ENCODE results near the gene PARD3.
"Not testable (repeated sequence)": the region's sequence is repeated elsewhere in the genome, so short reads cannot be mapped to it uniquely, and the experiment has no call there.

PARD3 gene

DNA sequence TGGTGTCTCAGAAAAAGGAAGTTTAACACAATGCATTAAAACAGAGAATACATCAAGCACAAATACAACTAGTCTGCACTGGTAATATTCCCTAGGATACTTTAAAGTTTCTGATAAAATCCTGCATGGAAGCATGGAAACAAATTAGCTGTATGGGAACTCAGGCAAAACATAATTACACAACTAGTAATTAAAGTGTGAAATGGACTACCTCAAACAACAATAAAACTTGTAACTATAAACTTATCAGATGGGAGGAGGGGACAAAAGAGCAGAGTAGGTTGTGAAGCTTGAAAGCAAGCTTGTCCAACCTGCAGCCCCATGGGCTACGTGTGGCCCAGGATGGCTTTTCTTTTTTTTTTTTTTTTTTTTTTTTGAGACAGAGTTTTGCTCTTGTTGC is 98.9 kb downstream of the PARD3 start:
- no peak for DNase-seq (ENCODE audit: low read depth in 2 of 2)

GRCh38 chr10:34715511-34716187 is 99.4 kb downstream of the PARD3 start:
- DNase-seq (ENCODE audit: low read depth in 2 of 2) = no peak

- no peak for DNase-seq (ENCODE audit: low read depth in 2 of 2)
These were observed 101.2 kb downstream of the PARD3 start for GRCh38 chr10:34713875-34714274.

DNA sequence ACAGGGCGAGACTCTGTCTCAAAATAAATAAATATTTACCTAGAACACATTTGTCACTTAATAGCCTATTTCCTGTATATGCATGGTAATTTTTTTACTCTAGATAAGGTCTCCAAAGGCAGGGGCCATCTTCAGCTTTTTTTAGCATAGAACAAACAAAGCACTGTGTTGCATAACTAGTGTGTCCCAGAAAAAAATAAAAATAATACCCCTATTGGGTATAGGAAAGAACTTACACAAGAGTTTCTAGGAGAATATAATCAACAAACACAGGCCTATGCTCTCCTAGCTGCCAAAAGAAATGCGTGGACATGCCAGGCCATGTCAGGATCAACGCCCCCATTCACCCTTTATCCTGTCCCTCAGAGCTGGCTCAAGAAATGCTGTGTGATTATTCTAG is 103.6 kb downstream of the PARD3 start:
- DNase-seq (ENCODE audit: low read depth in 2 of 2) = no peak

GRCh38 chr10:34710391-34710751 is 104.7 kb downstream of the PARD3 start:
- no peak for DNase-seq (ENCODE audit: low read depth in 2 of 2)

GRCh38 chr10:34709637-34710390 is 105.3 kb downstream of the PARD3 start:
- no peak for DNase-seq (ENCODE audit: low read depth in 2 of 2)

- no peak for DNase-seq (ENCODE audit: low read depth in 2 of 2)
These were observed 107.4 kb downstream of the PARD3 start for GRCh38 chr10:34707656-34708055.

DNA sequence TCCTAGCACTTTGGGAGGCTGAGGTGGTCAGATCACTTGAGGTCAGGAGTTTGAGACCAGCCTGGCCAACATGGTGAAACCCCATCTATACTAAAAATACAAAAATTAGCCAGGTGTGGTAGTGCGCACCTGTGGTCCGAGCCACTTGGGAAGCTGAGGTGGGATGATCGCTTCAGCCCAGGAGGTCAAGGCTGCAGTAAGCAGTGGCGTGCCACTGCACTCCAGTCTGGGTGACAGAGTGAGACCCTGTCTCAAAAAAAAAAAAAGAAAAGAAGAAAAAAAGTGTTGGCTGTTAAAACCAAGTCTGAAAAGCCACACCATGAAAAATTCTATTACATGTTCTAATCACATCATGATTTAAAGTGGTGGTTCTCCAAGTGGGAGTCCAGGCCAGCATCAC is 108.1 kb downstream of the PARD3 start:
- DNase-seq (ENCODE audit: low read depth in 2 of 2) = not testable (repeated sequence)

DNA sequence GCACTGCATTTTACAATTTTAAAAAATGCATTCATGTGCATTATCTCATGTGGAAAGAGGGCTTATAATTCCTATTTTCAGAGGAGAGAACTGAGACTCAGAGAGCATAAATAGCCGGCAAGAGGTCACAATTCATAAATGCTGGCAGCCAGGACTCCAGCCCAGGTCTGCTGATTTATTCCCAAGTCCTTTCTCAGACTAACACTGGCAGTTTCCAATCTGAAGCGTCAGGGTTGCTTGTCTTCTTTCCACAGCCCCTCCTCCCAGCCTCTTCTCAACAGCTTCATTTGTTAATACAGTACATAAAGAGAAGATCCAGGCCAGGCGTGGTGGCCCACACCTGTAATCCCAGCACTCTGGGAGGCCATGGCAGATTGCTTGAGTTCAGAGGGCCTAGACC is 108.9 kb downstream of the PARD3 start:
- DNase-seq (ENCODE audit: low read depth in 2 of 2) = no peak

DNA sequence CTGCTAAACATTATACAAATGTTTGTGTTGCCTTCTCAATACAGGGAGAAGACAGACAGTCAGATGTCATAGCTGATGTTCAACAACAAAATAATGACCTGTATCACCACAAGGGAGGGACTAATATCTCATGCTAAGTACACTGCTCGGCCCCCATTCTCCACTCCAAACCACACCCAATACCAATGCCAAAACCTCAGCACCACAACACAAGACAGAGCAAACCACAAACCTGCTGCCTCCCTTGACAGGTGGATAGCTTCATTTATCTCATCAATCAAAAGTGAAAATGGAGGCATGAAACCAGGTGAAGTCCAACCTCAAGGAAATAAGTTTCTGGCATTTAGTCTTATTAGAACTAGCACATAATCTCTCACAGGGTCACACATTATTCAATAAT is 109.5 kb downstream of the PARD3 start:
- no peak for DNase-seq (ENCODE audit: low read depth in 2 of 2)

GRCh38 chr10:34704526-34705184 is 110.4 kb downstream of the PARD3 start:
- no peak for DNase-seq (ENCODE audit: low read depth in 2 of 2)

DNA sequence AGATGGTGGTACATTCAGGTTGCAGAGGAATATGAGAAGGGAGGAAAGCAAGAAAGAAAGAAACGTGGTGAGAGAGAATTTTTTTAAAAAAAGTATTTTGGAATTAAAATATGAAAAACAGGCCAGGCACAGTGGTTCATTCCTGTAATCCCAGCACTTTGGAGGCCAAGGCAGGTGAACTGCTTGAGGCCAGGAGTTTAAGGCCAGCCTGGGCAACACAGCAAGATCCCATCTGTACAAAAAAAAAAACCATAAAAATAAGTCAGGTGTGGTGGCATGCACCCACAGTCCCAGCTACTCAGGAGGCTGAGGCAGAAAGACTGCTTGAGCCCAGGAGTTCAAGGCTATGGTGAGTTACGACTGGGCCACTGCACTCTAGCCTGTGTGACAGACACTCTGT is 112.1 kb downstream of the PARD3 start:
- DNase-seq (ENCODE audit: low read depth in 2 of 2) = no peak

DNA sequence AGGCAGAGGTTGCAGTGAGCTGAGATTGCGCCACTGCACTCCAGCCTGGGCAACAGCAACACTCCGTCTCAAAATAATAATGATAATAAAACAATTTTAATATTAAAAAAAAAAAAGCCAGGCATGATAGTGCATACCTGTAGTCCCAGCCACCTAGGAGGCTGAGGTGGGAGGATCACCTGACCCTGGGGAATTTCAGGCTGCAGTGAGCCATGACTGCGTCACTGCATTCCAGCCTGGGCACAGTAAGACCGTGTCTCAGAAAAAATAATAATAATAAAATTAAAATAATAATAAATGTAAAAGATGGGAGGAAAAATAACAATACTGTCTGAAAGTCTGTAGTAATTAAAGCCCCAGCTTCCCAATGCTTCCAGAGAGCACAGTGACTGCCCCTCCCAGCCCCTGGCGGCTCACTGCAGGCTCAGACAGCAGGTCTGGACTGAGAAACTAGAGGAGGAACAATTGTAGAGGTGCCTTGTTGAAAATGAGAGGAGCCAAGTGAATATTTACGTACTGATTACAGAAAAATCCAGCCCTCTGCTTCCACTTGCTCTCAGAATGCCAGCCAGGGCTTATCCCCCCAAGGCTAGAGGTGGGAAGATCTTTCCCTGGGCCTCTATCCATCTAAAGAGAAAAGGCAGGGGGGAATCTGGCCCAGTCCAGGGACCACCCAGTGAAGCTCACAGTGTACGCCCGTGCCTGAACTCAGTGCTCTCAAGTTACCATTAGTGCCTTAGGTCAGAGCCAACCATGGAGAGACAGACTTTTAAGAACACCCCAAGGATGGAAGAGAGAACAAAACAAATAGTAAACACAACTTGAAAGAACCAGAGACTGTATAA is 112.8 kb downstream of the PARD3 start:
- no peak for DNase-seq (ENCODE audit: low read depth in 2 of 2)

DNA sequence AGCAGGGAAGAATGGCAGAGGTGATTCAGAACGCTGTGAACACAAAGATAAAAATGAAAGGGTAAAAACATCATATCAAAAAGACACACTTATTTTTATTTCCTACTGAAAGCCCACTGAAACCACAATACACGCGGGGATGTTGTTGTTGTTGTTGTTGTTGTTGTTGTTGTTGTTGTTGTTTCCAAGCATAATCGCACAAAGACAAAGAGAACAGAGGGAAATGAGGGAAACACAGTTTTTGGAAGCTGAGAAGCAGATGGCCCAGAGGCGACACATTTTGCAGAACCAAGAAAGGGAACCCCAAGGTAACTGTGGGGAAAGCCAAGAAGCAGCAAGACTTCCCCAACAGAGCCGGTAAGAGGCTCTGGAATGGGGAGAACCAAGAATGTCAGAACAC is 113.9 kb downstream of the PARD3 start:
- no peak for DNase-seq (ENCODE audit: low read depth in 2 of 2)

GRCh38 chr10:34700752-34701151 is 114.3 kb downstream of the PARD3 start:
- DNase-seq (ENCODE audit: low read depth in 2 of 2) = not testable (repeated sequence)

- DNase-seq (ENCODE audit: low read depth in 2 of 2) = no peak
These were observed 115.1 kb downstream of the PARD3 start for GRCh38 chr10:34699904-34700517.

DNA sequence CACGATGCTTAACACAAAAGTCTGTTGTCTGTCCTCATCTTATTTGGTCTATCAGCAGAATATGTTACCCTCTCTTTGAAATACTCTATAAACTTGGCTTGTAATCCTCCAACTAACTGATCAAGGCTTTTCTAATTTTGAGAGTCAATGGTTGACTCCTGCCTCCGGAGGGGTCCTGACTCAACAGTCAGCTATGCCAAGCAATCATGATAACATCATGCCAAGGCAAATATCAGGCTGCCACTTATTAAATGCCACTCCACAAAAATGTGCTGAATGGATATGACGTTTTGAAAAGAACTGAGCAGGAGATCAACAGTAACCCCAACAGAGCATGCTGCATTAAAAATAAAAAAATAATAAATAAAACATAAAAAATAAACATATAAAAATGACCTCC is 116.1 kb downstream of the PARD3 start:
- DNase-seq (ENCODE audit: low read depth in 2 of 2) = no peak

DNA sequence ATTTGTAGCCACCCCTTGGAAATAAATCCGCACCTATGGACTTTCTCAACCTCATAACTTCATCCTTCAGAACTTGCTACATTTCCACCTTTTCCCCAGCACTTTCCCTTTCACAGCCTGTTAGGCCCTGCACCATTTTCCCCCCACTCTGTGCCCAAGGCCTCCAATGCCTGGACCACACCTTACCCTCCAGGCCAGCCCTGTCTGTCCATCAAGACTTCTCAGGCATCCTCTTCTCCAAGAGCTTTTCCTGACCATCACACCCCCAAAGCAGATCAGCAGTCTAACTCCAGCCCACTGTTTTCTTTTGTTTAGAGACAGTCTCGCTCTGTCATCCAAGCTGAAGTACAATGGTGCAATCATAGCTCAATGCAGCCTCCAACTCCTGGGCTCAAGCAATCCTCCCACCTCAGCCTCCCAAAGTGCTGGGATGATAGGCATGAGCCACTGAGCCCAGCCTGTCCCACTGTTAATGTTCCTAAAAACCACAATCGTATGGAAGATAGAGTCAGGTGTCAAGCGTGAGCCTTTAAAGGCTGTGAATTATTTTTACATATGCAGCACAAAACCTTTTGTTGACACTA is 116.8 kb downstream of the PARD3 start:
- no peak for DNase-seq (ENCODE audit: low read depth in 2 of 2)

DNA sequence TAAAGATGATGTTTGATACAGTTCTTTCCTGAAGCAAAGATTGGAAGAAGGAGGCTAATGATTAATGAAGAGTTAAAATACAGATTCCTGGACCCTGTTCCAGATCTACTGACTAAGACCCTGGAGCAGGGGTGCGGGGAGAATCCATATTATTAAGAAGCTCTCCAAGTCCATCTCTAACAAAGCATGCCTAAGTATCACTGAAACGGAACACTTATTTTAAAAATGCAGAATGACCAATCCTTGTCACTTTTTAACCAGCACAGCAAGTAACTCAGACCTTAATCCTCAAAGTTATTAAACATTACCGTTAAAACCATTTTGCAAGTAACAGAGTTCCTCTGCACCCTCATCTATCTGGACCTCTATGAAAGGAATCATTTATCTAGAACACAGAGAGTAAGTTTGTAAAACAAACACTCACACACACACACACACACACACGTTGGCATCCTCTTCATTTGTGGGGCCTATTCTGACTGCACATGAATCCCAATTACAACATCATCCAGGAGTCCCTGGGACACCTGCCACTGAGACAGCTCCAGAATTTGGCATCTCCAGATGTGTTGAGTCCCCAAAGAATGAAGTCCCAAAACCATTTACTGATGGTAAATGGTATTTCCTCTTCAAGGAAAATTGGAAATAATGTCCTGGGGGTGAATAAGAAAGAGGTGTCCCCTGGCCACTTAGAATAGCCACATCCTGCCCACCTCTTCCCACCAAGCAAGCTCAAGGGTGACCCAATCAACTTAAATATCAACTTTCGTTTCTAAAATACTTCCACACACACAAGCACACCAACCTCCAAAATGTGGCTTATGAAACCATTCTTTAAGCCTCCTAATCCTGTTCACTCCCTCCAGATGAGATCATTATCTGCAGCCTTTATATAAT is 117.5 kb downstream of the PARD3 start:
- no peak for DNase-seq (ENCODE audit: low read depth in 2 of 2)

GRCh38 chr10:34696423-34696822 is 118.7 kb downstream of the PARD3 start:
- no peak for DNase-seq (ENCODE audit: low read depth in 2 of 2)

Data from fibroblast of skin of left biceps (primary cell).